ENCODE measurements around the gene MMEL1.

DNA sequence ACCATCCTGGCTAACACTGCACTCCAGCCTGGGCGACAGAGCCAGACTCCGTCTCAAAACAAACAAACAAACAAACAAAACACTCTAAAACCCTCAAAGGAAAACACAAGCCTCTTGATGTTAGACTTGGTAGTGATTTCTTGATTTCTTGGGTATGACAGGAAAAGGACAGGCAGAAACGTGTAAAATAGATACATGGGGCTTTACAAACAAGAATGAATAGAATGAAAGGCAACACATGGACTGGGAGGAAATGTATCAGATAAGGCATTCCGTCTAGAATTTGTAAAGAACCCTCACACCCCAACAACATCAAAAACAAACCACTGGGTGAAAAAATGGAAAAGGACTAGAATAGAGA lies 54.1 kb downstream of the MMEL1 start:
- TF ChIP-seq CTCF (IDR thresholded peaks at IDR 0.05; ENCODE audit: poor library complexity), result no peak
- TF ChIP-seq EZH2 (IDR thresholded peaks at IDR 0.05; ENCODE audit: borderline replicate concordance), result no peak
- TF ChIP-seq EZH2phosphoT487 (IDR thresholded peaks at IDR 0.05; ENCODE audit: low read depth, severe bottlenecking, unreplicated experiment), result no peak

Data from hepatocyte (in vitro differentiated cells).